Tibial nerve (tissue), 4 donors: ENCODE results near the gene DSG3. TPM values are rescaled to one million over a fixed set of nuclear protein-coding genes. Genes with fewer than 3 reads are reported as not detected.

Experiments used
- DNase-seq, 2 donors: peaks; one replicate each; pipeline ENCODE4 v3.0.0-alpha.2; 2019; ENCODE audit warnings: low spot score in 2 of 2
- H3K27ac ChIP-seq, 4 donors: fragments of 200-600 bp; sonication (generic) in 3 of 4; one replicate each; pipeline ENCODE4 v1.5.1; 2017 to 2019; ENCODE audit warnings: mild to moderate bottlenecking in 1 of 4
- H3K27me3 ChIP-seq, 2 donors: fragments of 200-600 bp; sonication (generic) in 1 of 2; one replicate each; pipeline versions ENCODE4 v1.5.1 to v1.6.0; 2017 to 2019
- H3K36me3 ChIP-seq, 3 donors: fragments of 200-600 bp; sonication (generic); one replicate each; pipeline ENCODE4 v1.5.1; 2018 to 2019
- H3K4me1 ChIP-seq, 4 donors: fragments of 200-600 bp; sonication (generic) in 3 of 4; one replicate each; pipeline ENCODE4 v1.5.1; 2017 to 2019
- H3K4me3 ChIP-seq, 4 donors: fragments of 200-600 bp; sonication (generic) in 3 of 4; one replicate each; pipeline ENCODE4 v1.5.1; 2017 to 2019; ENCODE audit warnings: mild to moderate bottlenecking in 1 of 4, moderate library complexity in 1 of 4
- H3K9me3 ChIP-seq, 4 donors: fragments of 200-600 bp; sonication (generic) in 3 of 4; one replicate each; pipeline ENCODE4 v1.5.1; 2017 to 2019
- CTCF ChIP-seq, 5 experiments: fragments of 200-600 bp in 3 of 5; fragments of 450-650 bp in 2 of 5; sonication (generic) in 3 of 5; IDR thresholded peaks; one replicate each; pipeline ENCODE4 v1.5.1; 2016 to 2019; ENCODE audit warnings: antibody characterized with exemption in 5 of 5, mild to moderate bottlenecking in 3 of 5, moderate library complexity in 2 of 5
- EP300 ChIP-seq, 2 donors: sonication (generic); formaldehyde crosslinking; IDR thresholded peaks; one replicate each; pipeline ENCODE4 v1.6.1; 2017; ENCODE audit warnings: antibody characterized with exemption in 2 of 2, mild to moderate bottlenecking in 1 of 2
- POLR2A ChIP-seq, 2 donors: fragments of 450-650 bp; IDR thresholded peaks; one replicate each; pipeline ENCODE4 v1.6.1; 2017; ENCODE audit warnings: antibody characterized with exemption in 2 of 2, mild to moderate bottlenecking in 2 of 2, moderate library complexity in 2 of 2
- WGBS, 2 donors: methylation state at CpG; one replicate each; pipeline ENCODE4 v1.1.5; 2018; 5-methylcytosine and 5-hydroxymethylcytosine counted together
- total RNA-seq, 4 donors: library from RNA; depleted of rRNA; stranded (reverse); fragments of >200 nt; gene quantifications; one replicate each; pipeline ENCODE4 v1.1.0, GENCODE V29; 2016

DSG3 gene
- total RNA-seq, 4 donors from 2014 or later: not detected

GRCh38 chr18:31482051-31482450 lies 34.5 kb downstream of the DSG3 start:
- 85 to 92% methylated on average over 1 of the region's 1 CpG for WGBS, 2 donors
- no peak for DNase-seq
- H3K27ac ChIP-seq: no peak overlapping the region
- TF ChIP-seq CTCF (IDR thresholded peaks at IDR 0.05) (no peak), POLR2A (IDR thresholded peaks at IDR 0.05) (no peak), EP300 (IDR thresholded peaks at IDR 0.05) (no peak)
- H3K4me3 ChIP-seq: no peak overlapping the region
- no peaks in the 10 kb centered on the region for H3K27me3 ChIP-seq
- no peaks in the 10 kb centered on the region for H3K36me3 ChIP-seq
- H3K4me1 ChIP-seq: no peaks in the 10 kb centered on the region
- no peaks in the 10 kb centered on the region for H3K9me3 ChIP-seq

- no peaks in the 10 kb centered on the region for H3K4me1 ChIP-seq
- TF ChIP-seq EP300 (IDR thresholded peaks at IDR 0.05) (no peak), POLR2A (IDR thresholded peaks at IDR 0.05) (no peak), CTCF (IDR thresholded peaks at IDR 0.05) (no peak)
- no peaks in the 10 kb centered on the region for H3K9me3 ChIP-seq
- DNase-seq: no peak
- H3K4me3 ChIP-seq: no peak overlapping the region
- 72 to 86% methylated on average over 2 of the region's 2 CpGs for WGBS, 2 donors
- H3K36me3 ChIP-seq: no peaks in the 10 kb centered on the region
- H3K27me3 ChIP-seq: no peaks in the 10 kb centered on the region
- H3K27ac ChIP-seq: no peak overlapping the region
These were observed 35.9 kb downstream of the DSG3 start for GRCh38 chr18:31483396-31483795.

- H3K4me3 ChIP-seq: no peak overlapping the region
- no peak for DNase-seq
- no peak overlapping the region for H3K27ac ChIP-seq
- 45 to 63% methylated on average over 1 of the region's 1 CpG for WGBS, 2 donors
- no peaks in the 10 kb centered on the region for H3K4me1 ChIP-seq
- H3K27me3 ChIP-seq: no peaks in the 10 kb centered on the region
- H3K36me3 ChIP-seq: no peaks in the 10 kb centered on the region
- TF ChIP-seq POLR2A (IDR thresholded peaks at IDR 0.05) (no peak), EP300 (IDR thresholded peaks at IDR 0.05) (no peak), CTCF (IDR thresholded peaks at IDR 0.05) (no peak)
- no peaks in the 10 kb centered on the region for H3K9me3 ChIP-seq
These were observed 36.9 kb downstream of the DSG3 start for GRCh38 chr18:31484461-31484860.

- 60 to 61% methylated on average over 2 of the region's 2 CpGs for WGBS, 2 donors
- DNase-seq: no peak
- no peaks in the 10 kb centered on the region for H3K4me1 ChIP-seq
- H3K9me3 ChIP-seq: no peaks in the 10 kb centered on the region
- no peaks in the 10 kb centered on the region for H3K36me3 ChIP-seq
- H3K27ac ChIP-seq: no peak overlapping the region
- no peak for TF ChIP-seq EP300 (IDR thresholded peaks at IDR 0.05)
- TF ChIP-seq POLR2A (IDR thresholded peaks at IDR 0.05): no peak
- no peak for TF ChIP-seq CTCF (IDR thresholded peaks at IDR 0.05)
- no peaks in the 10 kb centered on the region for H3K27me3 ChIP-seq
- H3K4me3 ChIP-seq: no peak overlapping the region
These were observed 38.6 kb downstream of the DSG3 start for GRCh38 chr18:31486165-31486564.

- DNase-seq: no peak
- no peak overlapping the region for H3K4me3 ChIP-seq
- no peak overlapping the region for H3K27ac ChIP-seq
- no peaks in the 10 kb centered on the region for H3K27me3 ChIP-seq
- 82% methylated on average over 9 of the region's 9 CpGs for WGBS, 2 donors
- H3K36me3 ChIP-seq: no peaks in the 10 kb centered on the region
- H3K9me3 ChIP-seq: no peaks in the 10 kb centered on the region
- TF ChIP-seq CTCF (IDR thresholded peaks at IDR 0.05) (no peak), EP300 (IDR thresholded peaks at IDR 0.05) (no peak), POLR2A (IDR thresholded peaks at IDR 0.05) (no peak)
- no peaks in the 10 kb centered on the region for H3K4me1 ChIP-seq
These were observed 39.9 kb downstream of the DSG3 start for GRCh38 chr18:31487246-31488015.
